ENCODE measurements around the gene SPRR1B. TPM values are rescaled to one million over a fixed set of nuclear protein-coding genes. Genes with fewer than 3 reads are reported as not detected.

The SPRR1B gene, protein sequence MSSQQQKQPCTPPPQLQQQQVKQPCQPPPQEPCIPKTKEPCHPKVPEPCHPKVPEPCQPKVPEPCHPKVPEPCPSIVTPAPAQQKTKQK
- not detected for polyA plus RNA-seq (ENCODE audit: low read depth in 6 of 6)

GRCh38 chr1:153030895-153031294 lies at the start of gene SPRR1B:
Gene SPRR1B, plus strand, starts transcription at chr1:153031203. Its CDS starts 1,143 bp downstream, at chr1:153032346.
- Mint-ChIP-seq H3K27me3 (peaks cover 59 to 75% (median 73%) of the 10 kb centered on the region in 3 donors), H3K9me3 (peaks cover 0 to 12% (median 5%) of the 10 kb centered on the region in 7 donors), H3K4me3 (no peak within 1 kb of the TSS), H3K4me1 (peaks cover 5 to 10% (median 6%) of the 10 kb centered on the region in 3 donors), H3K36me3 (no peaks in the 10 kb centered on the region), H3K27ac (no peak within 1 kb of the TSS)
- ATAC-seq (ENCODE audit: low read depth in 2 of 2) (no peak), DNase-seq (no peak)

DNA sequence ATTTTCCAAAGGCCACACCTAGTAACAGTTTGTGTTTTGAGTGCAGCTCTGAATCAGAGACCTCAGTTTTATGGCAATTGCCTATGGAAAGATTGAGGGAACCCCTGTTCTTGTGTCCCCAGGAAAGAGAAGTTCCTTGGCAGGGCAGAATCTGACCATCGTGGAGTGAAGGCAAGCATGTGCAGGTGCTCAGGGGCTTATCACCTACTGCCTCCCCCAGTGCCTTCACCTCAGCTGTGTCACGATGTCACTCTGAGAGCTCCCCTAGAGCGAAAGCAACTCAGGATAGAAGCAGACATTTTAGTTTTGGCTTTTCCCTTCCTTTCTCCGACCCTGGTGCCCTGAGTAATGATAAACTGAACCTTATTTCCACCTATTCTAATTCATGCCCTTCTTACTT lies 48.9 kb upstream of the SPRR1B start:
- ATAC-seq (ENCODE audit: low read depth in 2 of 2) (no peak), DNase-seq (no peak)
- peaks cover 0 to 5% (median 0%) of the 10 kb centered on the region in 7 donors for H3K9me3 Mint-ChIP-seq
- no peak overlapping the region for H3K27ac Mint-ChIP-seq
- no peak overlapping the region for H3K4me3 Mint-ChIP-seq
- peaks cover 0 to 7% of the 10 kb centered on the region in 2 donors for H3K36me3 Mint-ChIP-seq
- no peaks in the 10 kb centered on the region for H3K4me1 Mint-ChIP-seq
- peaks cover 56 to 68% (median 60%) of the 10 kb centered on the region in 3 donors for H3K27me3 Mint-ChIP-seq

DNA sequence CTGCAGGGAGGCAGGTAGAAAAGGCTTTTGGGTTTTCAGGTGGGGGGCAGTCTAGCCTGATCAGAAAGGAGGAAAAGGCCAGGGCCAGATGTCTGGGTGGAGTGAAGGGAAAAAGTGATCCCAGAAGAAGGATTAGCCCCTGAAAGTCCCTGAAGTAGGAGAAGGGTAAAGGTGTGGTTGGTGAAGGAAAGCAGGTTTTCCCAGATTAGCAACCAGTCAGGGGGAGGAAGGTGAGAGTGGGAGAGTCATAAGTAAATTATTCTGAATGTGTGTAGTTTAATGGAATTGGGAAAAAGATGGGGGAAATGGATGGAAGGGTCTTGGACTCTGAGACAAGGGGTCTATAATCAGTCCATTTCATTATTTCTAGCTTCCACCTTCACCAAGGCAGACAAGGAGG lies 47.8 kb upstream of the SPRR1B start:
- no peaks in the 10 kb centered on the region for H3K4me1 Mint-ChIP-seq
- ATAC-seq (ENCODE audit: low read depth in 2 of 2) (no peak), DNase-seq (no peak)
- H3K36me3 Mint-ChIP-seq, result peaks cover 0 to 7% of the 10 kb centered on the region in 2 donors
- peaks cover 60 to 68% (median 64%) of the 10 kb centered on the region in 3 donors for H3K27me3 Mint-ChIP-seq
- peak overlapping the region in 1 of 6 donors; percentile 4 for H3K27ac Mint-ChIP-seq
- H3K9me3 Mint-ChIP-seq, result peaks cover 0 to 5% (median 0%) of the 10 kb centered on the region in 7 donors
- H3K4me3 Mint-ChIP-seq, result no peak overlapping the region

- peaks cover 0 to 5% (median 0%) of the 10 kb centered on the region in 7 donors for H3K9me3 Mint-ChIP-seq
- no peak within 1 kb of the TSS for H3K4me3 Mint-ChIP-seq
- H3K4me1 Mint-ChIP-seq, result no peaks in the 10 kb centered on the region
- H3K27ac Mint-ChIP-seq, result peak within 1 kb of the TSS in 1 of 6 donors; percentile 4
- DNase-seq (no peak), ATAC-seq (ENCODE audit: low read depth in 2 of 2) (no peak)
- H3K27me3 Mint-ChIP-seq, result peaks cover 55 to 73% (median 69%) of the 10 kb centered on the region in 3 donors
- H3K36me3 Mint-ChIP-seq, result peaks cover 0 to 7% of the 10 kb centered on the region in 2 donors
Measured at GRCh38 chr1:152983743-152984142, 47.3 kb upstream of the SPRR1B start, which contains the start of gene SPRR1A. Gene SPRR1A, plus strand, starts transcription at chr1:152984081. Its CDS starts 1,150 bp downstream, at chr1:152985231.

- Mint-ChIP-seq H3K27ac (no peak overlapping the region), H3K9me3 (peaks cover 0 to 5% (median 0%) of the 10 kb centered on the region in 7 donors), H3K27me3 (peaks cover 39 to 60% (median 58%) of the 10 kb centered on the region in 3 donors), H3K36me3 (peaks cover 0 to 7% of the 10 kb centered on the region in 2 donors), H3K4me3 (no peak overlapping the region), H3K4me1 (no peaks in the 10 kb centered on the region)
- ATAC-seq (ENCODE audit: low read depth in 2 of 2) (no peak), DNase-seq (no peak)
Measured at GRCh38 chr1:152986578-152986977, 44.4 kb upstream of the SPRR1B start.

DNA sequence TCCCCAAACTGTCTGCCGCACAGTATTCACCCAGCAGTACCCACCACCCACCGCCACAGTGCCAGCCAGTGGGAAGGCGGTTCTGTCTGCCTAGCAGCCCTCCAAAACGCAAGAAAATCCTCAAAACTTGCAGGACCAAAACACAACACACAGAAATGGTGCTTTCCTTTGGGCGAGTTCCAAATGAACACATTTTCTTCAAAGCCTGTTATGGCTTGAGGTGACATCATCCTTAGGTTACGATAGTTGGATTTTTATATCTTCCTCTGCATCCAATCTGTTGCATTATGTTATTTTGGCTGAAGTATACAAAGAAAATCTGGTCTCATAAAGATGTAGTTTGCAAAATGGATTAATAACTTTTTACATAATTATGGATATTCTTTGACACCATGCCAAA lies 37.8 kb upstream of the SPRR1B start:
- H3K27ac Mint-ChIP-seq, result no peak overlapping the region
- no peak overlapping the region for H3K4me3 Mint-ChIP-seq
- H3K9me3 Mint-ChIP-seq, result peaks cover 0 to 15% (median 8%) of the 10 kb centered on the region in 7 donors
- ATAC-seq (ENCODE audit: low read depth in 2 of 2) (no peak), DNase-seq (no peak)
- peaks cover 5 to 43% (median 23%) of the 10 kb centered on the region in 3 donors for H3K27me3 Mint-ChIP-seq
- H3K4me1 Mint-ChIP-seq, result no peaks in the 10 kb centered on the region
- H3K36me3 Mint-ChIP-seq, result no peaks in the 10 kb centered on the region

DNA sequence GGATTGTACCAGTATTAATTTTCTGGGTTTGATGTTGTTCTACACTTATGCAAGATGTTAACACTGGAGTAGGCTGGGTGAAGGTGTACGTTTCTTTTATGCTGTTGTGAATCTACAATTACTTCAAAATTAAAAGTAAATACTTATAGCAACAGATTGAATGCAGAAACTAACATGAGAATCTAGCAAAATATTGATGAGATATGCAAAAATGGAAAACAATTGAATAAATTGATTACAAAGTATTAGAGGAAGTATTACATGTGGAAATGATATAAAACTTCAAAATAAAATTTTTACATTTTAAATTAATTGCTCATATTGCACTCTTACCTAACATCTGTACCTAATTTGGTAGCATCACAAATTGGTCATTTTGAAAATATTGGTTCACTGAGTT lies 35.2 kb upstream of the SPRR1B start:
- peaks cover 0 to 15% (median 8%) of the 10 kb centered on the region in 7 donors for H3K9me3 Mint-ChIP-seq
- DNase-seq (no peak), ATAC-seq (ENCODE audit: low read depth in 2 of 2) (no peak)
- no peaks in the 10 kb centered on the region for H3K36me3 Mint-ChIP-seq
- no peak overlapping the region for H3K27ac Mint-ChIP-seq
- peaks cover 21 to 49% (median 32%) of the 10 kb centered on the region in 3 donors for H3K27me3 Mint-ChIP-seq
- no peak overlapping the region for H3K4me3 Mint-ChIP-seq
- no peaks in the 10 kb centered on the region for H3K4me1 Mint-ChIP-seq

- ATAC-seq (ENCODE audit: low read depth in 2 of 2), result no peak
- Mint-ChIP-seq H3K9me3 (peaks cover 0 to 15% (median 8%) of the 10 kb centered on the region in 7 donors), H3K27me3 (peaks cover 25 to 43% (median 32%) of the 10 kb centered on the region in 3 donors), H3K36me3 (no peaks in the 10 kb centered on the region), H3K4me3 (no peak overlapping the region), H3K27ac (peak overlapping the region in 1 of 6 donors; percentile 40), H3K4me1 (no peaks in the 10 kb centered on the region)
- no peak for DNase-seq
Measured at GRCh38 chr1:152996633-152997400, 34.2 kb upstream of the SPRR1B start.

GRCh38 chr1:152997901-152998300 lies 33.1 kb upstream of the SPRR1B start:
- no peak overlapping the region for H3K27ac Mint-ChIP-seq
- H3K27me3 Mint-ChIP-seq, result peaks cover 24 to 46% (median 39%) of the 10 kb centered on the region in 3 donors

DNA sequence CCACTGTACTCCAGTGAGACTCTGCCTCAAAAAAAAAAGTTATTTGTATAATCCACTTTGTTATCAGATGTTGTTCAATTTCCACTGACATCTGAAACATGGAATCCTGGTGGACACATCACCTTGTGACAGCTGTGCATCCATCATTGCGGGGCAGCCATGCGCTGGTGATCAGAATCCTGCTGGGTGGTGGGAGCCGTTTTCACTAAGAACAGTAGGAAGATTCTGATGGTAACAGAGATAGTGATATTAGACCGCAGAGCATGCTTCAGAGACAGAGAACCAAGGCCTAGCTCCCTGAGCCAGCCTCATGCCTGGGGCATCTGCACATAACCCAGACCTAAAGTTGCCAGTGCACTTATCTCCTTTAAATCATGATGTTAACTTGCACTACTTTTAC lies 32.5 kb upstream of the SPRR1B start:
- H3K9me3 Mint-ChIP-seq, result peaks cover 0 to 15% (median 8%) of the 10 kb centered on the region in 7 donors
- no peak overlapping the region for H3K4me3 Mint-ChIP-seq
- ATAC-seq (ENCODE audit: low read depth in 2 of 2) (no peak), DNase-seq (no peak)
- no peaks in the 10 kb centered on the region for H3K4me1 Mint-ChIP-seq
- H3K36me3 Mint-ChIP-seq, result no peaks in the 10 kb centered on the region
- peak overlapping the region in 1 of 6 donors; percentile 24 for H3K27ac Mint-ChIP-seq
- H3K27me3 Mint-ChIP-seq, result peaks cover 23 to 43% (median 39%) of the 10 kb centered on the region in 3 donors

More at GRCh38 chr1:152997901-152998300, 33.1 kb upstream of the SPRR1B start:
- H3K4me1 Mint-ChIP-seq, result no peaks in the 10 kb centered on the region
- no peaks in the 10 kb centered on the region for H3K36me3 Mint-ChIP-seq
- DNase-seq (no peak), ATAC-seq (ENCODE audit: low read depth in 2 of 2) (no peak)
- no peak overlapping the region for H3K4me3 Mint-ChIP-seq
- H3K9me3 Mint-ChIP-seq, result peaks cover 0 to 15% (median 8%) of the 10 kb centered on the region in 7 donors

DNA sequence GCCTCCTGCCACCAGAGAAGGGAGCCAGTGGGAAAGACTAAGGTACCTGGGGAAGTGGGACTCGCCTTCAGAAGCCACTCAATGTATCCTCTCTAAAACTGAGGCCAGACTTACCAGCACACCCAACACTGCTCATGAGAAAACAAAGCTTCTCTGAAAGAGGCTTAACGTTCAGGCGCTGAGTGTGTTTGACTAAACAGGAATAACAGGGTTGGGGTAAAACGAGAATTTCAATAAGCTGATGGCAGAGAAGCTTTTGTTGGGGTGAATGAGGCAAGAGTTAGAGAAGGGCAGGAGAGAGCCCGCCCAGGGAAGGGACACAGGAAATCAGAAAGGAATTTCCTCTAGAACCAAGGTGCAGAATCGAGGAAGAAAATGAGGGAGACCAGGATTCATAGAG lies 31.2 kb upstream of the SPRR1B start:
- no peaks in the 10 kb centered on the region for H3K36me3 Mint-ChIP-seq
- H3K4me3 Mint-ChIP-seq, result no peak overlapping the region

DNA sequence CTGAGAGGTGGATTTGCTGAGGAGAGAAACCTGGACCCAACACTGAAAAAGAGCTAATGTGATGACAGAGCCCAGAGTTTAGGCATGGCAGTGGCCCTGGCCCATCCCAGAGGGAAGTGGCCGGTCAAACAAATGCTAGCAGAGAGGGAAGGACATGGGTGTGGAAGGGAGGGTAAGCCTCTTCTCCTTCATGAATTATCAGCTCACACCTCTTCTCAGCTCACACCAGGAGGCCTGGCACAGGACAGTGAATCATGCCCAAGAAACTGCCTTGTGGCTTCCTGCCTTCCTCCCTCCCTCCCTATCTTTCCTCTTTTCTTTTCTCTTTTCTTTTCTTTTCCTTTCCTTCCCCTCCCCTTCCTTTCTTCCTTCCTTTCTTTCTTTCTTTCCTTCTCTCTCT lies 30.7 kb upstream of the SPRR1B start:
- Mint-ChIP-seq H3K27me3 (peaks cover 28 to 46% (median 45%) of the 10 kb centered on the region in 3 donors), H3K36me3 (no peaks in the 10 kb centered on the region), H3K4me3 (no peak overlapping the region), H3K9me3 (peaks cover 0 to 6% (median 5%) of the 10 kb centered on the region in 7 donors), H3K4me1 (no peaks in the 10 kb centered on the region), H3K27ac (no peak overlapping the region)
- no peak for DNase-seq
- ATAC-seq (ENCODE audit: low read depth in 2 of 2), result no peak

More for the DNA sequence above, 31.2 kb upstream of the SPRR1B start:
- Mint-ChIP-seq H3K4me1 (no peaks in the 10 kb centered on the region), H3K27ac (no peak overlapping the region), H3K9me3 (peaks cover 0 to 10% (median 8%) of the 10 kb centered on the region in 7 donors), H3K27me3 (peaks cover 28 to 50% (median 46%) of the 10 kb centered on the region in 3 donors)
- DNase-seq (no peak), ATAC-seq (ENCODE audit: low read depth in 2 of 2) (no peak)

GRCh38 chr1:153001382-153001781 lies 29.6 kb upstream of the SPRR1B start, which contains the start of gene SPRR3:
Gene SPRR3, plus strand, starts transcription at chr1:153001749. Its CDS starts 1,272 bp downstream, at chr1:153003021.
- no peaks in the 10 kb centered on the region for H3K36me3 Mint-ChIP-seq
- DNase-seq, result no peak
- no peaks in the 10 kb centered on the region for H3K4me1 Mint-ChIP-seq
- H3K27me3 Mint-ChIP-seq, result peaks cover 28 to 46% (median 40%) of the 10 kb centered on the region in 3 donors
- no peak within 1 kb of the TSS for H3K4me3 Mint-ChIP-seq
- peaks cover 0 to 5% (median 2%) of the 10 kb centered on the region in 7 donors for H3K9me3 Mint-ChIP-seq
- H3K27ac Mint-ChIP-seq, result peak within 1 kb of the TSS in 1 of 6 donors; percentile 12
- no peak for ATAC-seq (ENCODE audit: low read depth in 2 of 2)
